Prostate gland (tissue), 2 donors: ENCODE measurements around the gene TCTA.

ENCODE experiments used
- POLR2A ChIP-seq: fragments of 450-650 bp; IDR thresholded peaks from one replicate; pipeline ENCODE4 v1.6.1; 2016; ENCODE audit warnings: antibody characterized with exemption, mild to moderate bottlenecking
- POLR2AphosphoS5 ChIP-seq: sonication (generic); formaldehyde crosslinking; IDR thresholded peaks from one replicate; pipeline ENCODE4 v1.6.1; 2017; ENCODE audit warnings: antibody characterized with exemption
- TF ChIP-seq, protein P1 (sequence below), 4 experiments: fragments of 200-600 bp in 2 of 4; fragments of 450-650 bp in 2 of 4; sonication (generic) in 2 of 4; IDR thresholded peaks; 1 replicate in 3 of 4; 2 replicates in 1 of 4; pipeline ENCODE4 v1.5.1; 2016 to 2019; ENCODE audit warnings: antibody characterized with exemption in 4 of 4, mild to moderate bottlenecking in 2 of 4, moderate library complexity in 2 of 4

DNA sequence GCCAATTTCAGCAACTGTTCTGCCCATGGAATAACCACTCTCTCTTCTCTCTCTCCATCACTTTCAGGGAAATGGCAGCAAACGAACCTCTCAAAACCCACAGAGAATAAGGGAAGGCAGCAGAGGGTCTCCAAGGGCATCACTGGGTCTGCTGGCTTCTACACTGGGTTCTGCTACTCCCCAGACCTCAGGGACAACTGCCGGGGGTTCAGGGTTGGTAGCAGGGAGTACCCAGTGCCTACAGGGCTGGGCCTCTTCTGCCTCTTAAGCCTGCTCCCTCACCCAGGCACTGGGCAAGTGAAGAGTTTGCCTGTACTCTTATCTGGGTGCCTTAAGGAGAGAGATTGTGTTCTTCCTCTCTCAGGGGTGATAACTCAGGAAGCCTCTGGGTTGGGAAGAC is 2.5 kb downstream of the TCTA start:
- no peak for TF ChIP-seq POLR2A
- TF ChIP-seq, protein P1, sequence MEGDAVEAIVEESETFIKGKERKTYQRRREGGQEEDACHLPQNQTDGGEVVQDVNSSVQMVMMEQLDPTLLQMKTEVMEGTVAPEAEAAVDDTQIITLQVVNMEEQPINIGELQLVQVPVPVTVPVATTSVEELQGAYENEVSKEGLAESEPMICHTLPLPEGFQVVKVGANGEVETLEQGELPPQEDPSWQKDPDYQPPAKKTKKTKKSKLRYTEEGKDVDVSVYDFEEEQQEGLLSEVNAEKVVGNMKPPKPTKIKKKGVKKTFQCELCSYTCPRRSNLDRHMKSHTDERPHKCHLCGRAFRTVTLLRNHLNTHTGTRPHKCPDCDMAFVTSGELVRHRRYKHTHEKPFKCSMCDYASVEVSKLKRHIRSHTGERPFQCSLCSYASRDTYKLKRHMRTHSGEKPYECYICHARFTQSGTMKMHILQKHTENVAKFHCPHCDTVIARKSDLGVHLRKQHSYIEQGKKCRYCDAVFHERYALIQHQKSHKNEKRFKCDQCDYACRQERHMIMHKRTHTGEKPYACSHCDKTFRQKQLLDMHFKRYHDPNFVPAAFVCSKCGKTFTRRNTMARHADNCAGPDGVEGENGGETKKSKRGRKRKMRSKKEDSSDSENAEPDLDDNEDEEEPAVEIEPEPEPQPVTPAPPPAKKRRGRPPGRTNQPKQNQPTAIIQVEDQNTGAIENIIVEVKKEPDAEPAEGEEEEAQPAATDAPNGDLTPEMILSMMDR (IDR thresholded peaks at IDR 0.05): no peak
- TF ChIP-seq POLR2AphosphoS5: no peak
